DND-41 (cell line): ENCODE results near the gene PLEKHG1.

Source experiments
- ATAC-seq: fragments of 200-7000 bp; cut with Tn5 transposase; 3 replicates; pipeline ENCODE4 v1.9.1; 2021; ENCODE audit warnings: low read depth; ENCODE audit not compliant: insufficient read depth
- DNase-seq: peaks from one replicate; pipeline ENCODE4 v3.0.0-alpha.2; 2020
- H2AFZ ChIP-seq: 2 replicates; pipeline ENCODE4 v1.6.0; 2012; ENCODE audit warnings: low read depth, low read length
- H3K27ac ChIP-seq: 2 replicates; pipeline ENCODE4 v1.5.1; 2012; ENCODE audit warnings: low read length, inconsistent platforms
- H3K27me3 ChIP-seq: fragments of 200-600 bp; sonication (generic); 2 replicates; pipeline ENCODE4 v1.6.0; 2012; ENCODE audit warnings: low read length, mild to moderate bottlenecking, inconsistent platforms; ENCODE audit not compliant: insufficient read depth, poor library complexity
- H3K36me3 ChIP-seq: 2 replicates; pipeline ENCODE4 v1.5.1; 2012; ENCODE audit warnings: low read length, inconsistent platforms; ENCODE audit not compliant: insufficient read depth
- H3K4me1 ChIP-seq: 2 replicates; pipeline ENCODE4 v1.5.1; 2012; ENCODE audit warnings: mild to moderate bottlenecking, low read length; ENCODE audit not compliant: insufficient read depth
- H3K4me2 ChIP-seq: 2 replicates; pipeline ENCODE4 v1.6.0; 2012; ENCODE audit warnings: mild to moderate bottlenecking, moderate library complexity, low read length, inconsistent platforms; ENCODE audit not compliant: insufficient read depth
- H3K4me3 ChIP-seq, 2 experiments: fragments of 200-600 bp in 1 of 2; shearing (Covaris generic) in 1 of 2; 2 replicates each; pipeline ENCODE4 v1.5.1; 2012 to 2016; ENCODE audit warnings: inconsistent platforms in 2 of 2, low read length in 2 of 2, mild to moderate bottlenecking in 2 of 2, low read depth in 1 of 2, moderate library complexity in 1 of 2
- H3K79me2 ChIP-seq: 2 replicates; pipeline ENCODE4 v1.6.0; 2012; ENCODE audit warnings: low read length, inconsistent platforms; ENCODE audit not compliant: insufficient read depth
- H3K9ac ChIP-seq: 2 replicates; pipeline ENCODE4 v1.6.0; 2012; ENCODE audit warnings: low read depth, mild to moderate bottlenecking, inconsistent platforms, low read length, moderate library complexity
- H3K9me3 ChIP-seq: 2 replicates; pipeline ENCODE4 v1.5.1; 2012; ENCODE audit warnings: low read length, moderate library complexity, mild to moderate bottlenecking, inconsistent platforms; ENCODE audit not compliant: insufficient read depth, severe bottlenecking
- H4K20me1 ChIP-seq: 2 replicates; pipeline ENCODE4 v1.6.0; 2012; ENCODE audit warnings: low read length; ENCODE audit not compliant: insufficient read depth
- CTCF ChIP-seq: IDR thresholded peaks from 2 replicates; pipeline ENCODE4 v1.5.1; 2012; ENCODE audit warnings: borderline replicate concordance, low read length, moderate library complexity, mild to moderate bottlenecking; ENCODE audit not compliant: poor library complexity, severe bottlenecking; ENCODE audit errors: extremely low read depth
- EZH2 ChIP-seq: IDR thresholded peaks from 3 replicates; pipeline ENCODE4 v1.6.1; 2012; ENCODE audit warnings: borderline replicate concordance, low read depth, mild to moderate bottlenecking, moderate library complexity, low read length, inconsistent platforms; ENCODE audit not compliant: severe bottlenecking

The PLEKHG1 gene

GRCh38 chr6:150634964-150635292, 35.2 kb downstream of the PLEKHG1 start:
- Histone ChIP-seq H4K20me1 (no peaks in the 10 kb centered on the region), H3K9ac (no peak overlapping the region), H3K27ac (no peak overlapping the region), H3K4me2 (no peak overlapping the region), H3K36me3 (no peaks in the 10 kb centered on the region), H2AFZ (no peak overlapping the region), H3K79me2 (no peaks in the 10 kb centered on the region), H3K4me3 (no peak overlapping the region), H3K9me3 (no peaks in the 10 kb centered on the region), H3K27me3 (peaks cover 11% of the 10 kb centered on the region), H3K4me1 (no peaks in the 10 kb centered on the region)
- TF ChIP-seq CTCF (no peak), EZH2 (no peak)
- no peak for DNase-seq
- no peak for ATAC-seq

- Histone ChIP-seq H3K9me3 (no peaks in the 10 kb centered on the region), H3K36me3 (no peaks in the 10 kb centered on the region), H3K4me1 (no peaks in the 10 kb centered on the region), H3K9ac (no peak overlapping the region), H2AFZ (no peak overlapping the region), H3K4me3 (no peak overlapping the region), H4K20me1 (no peaks in the 10 kb centered on the region), H3K4me2 (no peak overlapping the region), H3K27me3 (peaks cover 11% of the 10 kb centered on the region), H3K79me2 (no peaks in the 10 kb centered on the region), H3K27ac (no peak overlapping the region)
- no peak for TF ChIP-seq CTCF
- TF ChIP-seq EZH2 = no peak
- no peak for DNase-seq
- ATAC-seq = no peak
These were observed 36.3 kb downstream of the PLEKHG1 start for GRCh38 chr6:150635906-150636514.

GRCh38 chr6:150636808-150637207, 37.1 kb downstream of the PLEKHG1 start:
- Histone ChIP-seq H3K9me3 (no peaks in the 10 kb centered on the region), H2AFZ (no peak overlapping the region), H3K27ac (no peak overlapping the region), H3K4me1 (no peaks in the 10 kb centered on the region), H3K36me3 (no peaks in the 10 kb centered on the region), H3K4me2 (no peak overlapping the region), H3K79me2 (no peaks in the 10 kb centered on the region), H4K20me1 (no peaks in the 10 kb centered on the region), H3K4me3 (no peak overlapping the region), H3K9ac (no peak overlapping the region), H3K27me3 (peaks cover 11% of the 10 kb centered on the region)
- no peak for DNase-seq
- TF ChIP-seq CTCF (no peak), EZH2 (no peak)
- ATAC-seq = no peak

DNA sequence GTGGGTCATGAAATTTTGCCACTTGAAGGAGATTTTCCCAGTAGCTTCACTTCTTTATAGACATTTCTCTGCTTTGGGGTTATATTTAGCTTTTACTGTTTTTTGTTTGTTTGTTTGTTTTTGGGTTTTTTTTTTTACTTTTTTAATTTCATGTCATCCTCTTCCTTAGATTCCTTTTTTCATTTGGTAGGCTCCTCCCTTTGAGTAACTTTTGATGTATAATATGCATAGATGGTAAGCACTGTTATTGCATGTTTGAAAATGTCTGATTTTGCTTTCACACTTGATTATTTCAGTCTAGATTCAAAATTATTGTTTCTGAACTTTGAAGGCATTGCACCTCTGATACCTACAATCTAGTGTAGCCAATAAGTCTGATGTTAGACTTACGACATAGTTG, 37.6 kb downstream of the PLEKHG1 start:
- H3K27ac ChIP-seq = no peak overlapping the region

More for the DNA sequence above, 37.6 kb downstream of the PLEKHG1 start:
- H4K20me1 ChIP-seq = no peaks in the 10 kb centered on the region
- no peak for TF ChIP-seq EZH2
- no peak for TF ChIP-seq CTCF
- H3K4me2 ChIP-seq = no peak overlapping the region
- ATAC-seq (no peak), DNase-seq (no peak)
- no peak overlapping the region for H3K9ac ChIP-seq
- H3K79me2 ChIP-seq = no peaks in the 10 kb centered on the region
- H3K4me1 ChIP-seq = no peaks in the 10 kb centered on the region
- H2AFZ ChIP-seq = no peak overlapping the region
- H3K27me3 ChIP-seq = peaks cover 11% of the 10 kb centered on the region
- H3K4me3 ChIP-seq = no peak overlapping the region
- H3K36me3 ChIP-seq = no peaks in the 10 kb centered on the region
- H3K9me3 ChIP-seq = no peaks in the 10 kb centered on the region
